GM18517 (cell line): ENCODE measurements around the gene TEKTIP1.
"Not testable (repeated sequence)": the region's sequence is repeated elsewhere in the genome, so short reads cannot be mapped to it uniquely, and the experiment has no call there.

Experiments
- ATAC-seq: cut with Tn5 transposase; IDR thresholded peaks from one replicate; pipeline ENCODE4 v1.9.1; 2021; ENCODE audit warnings: mild to moderate bottlenecking, moderate library complexity; ENCODE audit not compliant: unreplicated experiment

TEKTIP1 gene

GRCh38 chr19:3581792-3582191, 42.8 kb downstream of the TEKTIP1 start:
- ATAC-seq: not testable (repeated sequence)

GRCh38 chr19:3584036-3584802, 45.2 kb downstream of the TEKTIP1 start:
- not testable (repeated sequence) for ATAC-seq

- ATAC-seq: no peak
Measured at GRCh38 chr19:3585301-3586126, 46.5 kb downstream of the TEKTIP1 start, which contains the start of gene GIPC3. Gene GIPC3 (plus strand): TSS chr19:3585478. CDS start chr19:3585598, 120 bp downstream.

GRCh38 chr19:3586127-3586626, 47.2 kb downstream of the TEKTIP1 start:
- no peak for ATAC-seq

- ATAC-seq: no peak
Measured at GRCh38 chr19:3586707-3587346, 47.9 kb downstream of the TEKTIP1 start.

GRCh38 chr19:3589439-3589838, 50.5 kb downstream of the TEKTIP1 start:
- ATAC-seq: no peak

GRCh38 chr19:3589949-3590348, 51.0 kb downstream of the TEKTIP1 start:
- ATAC-seq: no peak

- ATAC-seq: no peak
Measured at GRCh38 chr19:3590991-3591659, 52.2 kb downstream of the TEKTIP1 start.

- no peak for ATAC-seq
Measured at GRCh38 chr19:3591876-3592613, 53.1 kb downstream of the TEKTIP1 start.

- no peak for ATAC-seq
Measured at GRCh38 chr19:3593156-3593555, 54.2 kb downstream of the TEKTIP1 start.
